Activated CD4-positive, alpha-beta T cell treated with anti-CD3 and anti-CD28 coated beads, Interleukin-2, amount 50 U/mL, for 16 hours (primary cell): ENCODE data around the gene CST9.
"Not testable (repeated sequence)": the region's sequence is repeated elsewhere in the genome, so short reads cannot be mapped to it uniquely, and the experiment has no call there.

Experiments
- DNase-seq: peaks from one replicate; pipeline ENCODE4 v3.0.0-alpha.2; 2020

Gene CST9

GRCh38 chr20:23636908-23637281 lies 31.2 kb upstream of the CST9 start:
- no peak for DNase-seq

DNA sequence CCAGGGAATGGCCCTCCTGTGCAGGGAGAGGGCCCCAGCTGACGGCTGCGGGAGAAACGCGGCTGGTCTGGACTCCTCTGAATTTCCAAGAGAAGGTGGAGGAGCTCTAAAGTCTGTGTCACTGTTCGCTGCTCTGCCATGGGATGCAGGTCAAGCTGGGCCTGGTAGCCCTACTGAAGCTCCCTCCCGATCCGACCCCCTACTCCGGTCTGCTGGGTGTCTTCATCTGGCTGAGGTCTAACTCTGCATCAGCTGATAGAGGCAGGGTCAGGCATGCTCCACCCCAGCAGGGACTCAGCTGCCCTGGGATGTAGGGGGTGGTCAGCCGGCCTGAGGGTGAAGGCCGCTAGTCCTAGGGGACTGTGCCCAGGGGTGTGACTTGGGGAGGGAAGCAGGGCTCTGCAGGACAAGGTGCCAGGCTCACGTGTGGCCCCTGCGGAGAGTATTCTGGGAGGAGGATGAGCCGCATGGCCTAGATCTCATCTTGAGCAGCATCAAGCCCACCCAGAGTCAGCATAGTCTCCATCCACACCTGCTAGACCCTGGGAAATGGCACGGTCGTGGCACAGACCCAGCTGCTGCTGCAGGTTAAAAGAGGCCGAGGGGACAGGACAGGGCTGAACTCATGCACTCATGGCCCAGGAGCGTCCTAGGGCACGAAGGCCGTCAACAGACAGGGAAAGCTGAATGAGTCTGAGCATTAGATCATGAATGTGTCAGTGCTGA lies 30.6 kb upstream of the CST9 start:
- no peak for DNase-seq

DNA sequence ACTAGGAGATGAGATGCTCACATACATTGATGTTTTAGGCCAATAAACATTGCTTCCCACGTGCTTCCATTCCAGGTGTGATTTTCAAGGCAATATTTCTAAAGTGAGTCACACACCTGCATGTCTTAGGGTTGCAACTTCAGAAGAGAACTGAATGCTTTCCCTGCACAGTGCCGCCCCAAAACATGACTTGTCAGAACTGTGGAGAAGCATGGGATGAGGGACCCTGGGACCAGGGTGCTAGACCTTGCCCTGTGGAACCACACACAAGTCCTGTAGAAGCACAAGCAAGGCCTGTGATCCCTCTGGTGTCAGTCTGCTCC lies 30.0 kb upstream of the CST9 start:
- DNase-seq: not testable (repeated sequence)

GRCh38 chr20:23634985-23635767 lies 29.5 kb upstream of the CST9 start:
- DNase-seq: no peak

DNA sequence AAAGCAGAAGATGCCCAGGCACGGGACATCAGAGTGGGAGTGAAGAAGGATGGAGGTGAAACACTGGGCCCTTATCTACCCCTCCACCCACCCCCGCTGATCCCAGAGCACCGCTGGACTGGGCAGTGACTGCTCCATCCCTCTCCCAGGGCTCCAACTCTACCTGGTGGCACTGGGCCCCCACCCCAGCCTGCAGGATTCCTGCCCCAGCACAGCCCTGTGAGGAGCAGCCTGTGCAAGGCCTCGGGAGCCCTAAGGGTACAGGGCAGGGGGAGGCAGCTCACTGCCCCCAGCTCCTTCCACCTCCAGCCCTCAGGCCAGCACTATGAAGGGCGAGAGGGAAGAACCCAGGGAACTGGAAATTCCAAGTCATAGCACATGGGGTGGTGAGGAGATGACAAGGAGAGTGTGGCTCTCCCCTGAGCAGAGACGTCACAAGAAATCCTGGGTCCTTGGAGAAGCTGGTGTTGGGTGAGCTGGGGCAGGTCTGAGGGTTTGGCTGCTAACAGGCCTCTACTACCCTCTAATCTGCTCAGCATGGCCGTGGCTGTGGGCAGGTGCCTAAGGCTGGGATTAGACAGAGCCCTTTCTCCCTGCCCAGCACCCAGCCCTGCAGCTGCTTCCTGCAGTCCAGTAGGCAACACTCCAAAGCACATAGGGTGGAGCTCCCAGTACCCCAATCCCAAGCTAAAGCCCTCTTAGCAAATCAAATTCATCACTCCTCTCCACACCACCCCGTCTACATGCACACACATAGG lies 28.5 kb upstream of the CST9 start:
- no peak for DNase-seq

DNA sequence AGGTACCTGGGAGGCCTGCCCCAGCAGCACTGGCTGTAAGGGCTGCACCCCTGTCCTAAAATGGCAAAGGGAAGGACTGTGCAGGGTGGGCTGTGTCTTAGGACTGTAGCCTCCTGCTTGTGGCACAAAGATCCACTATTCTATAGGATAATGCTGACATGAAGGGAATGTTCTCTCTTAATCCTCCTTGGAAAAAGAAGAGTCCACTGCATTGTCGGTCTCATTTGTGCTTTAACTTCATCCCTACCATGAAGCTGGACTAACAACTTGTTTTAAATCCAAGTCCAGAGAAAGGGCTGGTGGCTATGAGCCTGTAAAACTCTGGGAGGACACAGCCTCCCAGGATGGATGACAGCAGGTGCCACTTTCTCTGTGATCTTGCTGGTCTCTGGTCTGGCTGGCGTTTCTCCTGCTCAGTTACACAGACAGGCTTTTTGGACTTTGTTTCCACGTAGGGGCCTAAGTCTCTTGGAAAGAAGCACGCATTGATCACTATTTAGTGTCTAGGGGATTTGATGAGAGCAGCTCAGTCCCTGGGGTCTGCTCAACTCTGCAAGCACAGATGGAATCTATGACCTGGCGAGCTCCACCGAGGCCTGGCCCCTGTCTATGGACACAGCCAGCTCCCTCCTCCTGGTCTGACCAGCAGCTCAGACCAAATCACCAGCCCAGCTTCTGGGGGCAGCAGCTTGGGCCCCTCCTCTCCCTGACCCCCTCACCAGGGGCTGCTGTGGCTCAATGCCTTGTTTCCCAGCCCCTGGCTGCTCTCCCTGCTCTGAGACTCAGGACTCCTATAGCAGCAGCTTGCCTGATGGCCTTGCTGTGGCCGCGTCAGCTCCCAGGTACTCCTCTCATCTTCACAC lies 27.2 kb upstream of the CST9 start:
- DNase-seq: no peak

- no peak for DNase-seq
These were observed 26.4 kb upstream of the CST9 start for GRCh38 chr20:23631981-23632710.

DNA sequence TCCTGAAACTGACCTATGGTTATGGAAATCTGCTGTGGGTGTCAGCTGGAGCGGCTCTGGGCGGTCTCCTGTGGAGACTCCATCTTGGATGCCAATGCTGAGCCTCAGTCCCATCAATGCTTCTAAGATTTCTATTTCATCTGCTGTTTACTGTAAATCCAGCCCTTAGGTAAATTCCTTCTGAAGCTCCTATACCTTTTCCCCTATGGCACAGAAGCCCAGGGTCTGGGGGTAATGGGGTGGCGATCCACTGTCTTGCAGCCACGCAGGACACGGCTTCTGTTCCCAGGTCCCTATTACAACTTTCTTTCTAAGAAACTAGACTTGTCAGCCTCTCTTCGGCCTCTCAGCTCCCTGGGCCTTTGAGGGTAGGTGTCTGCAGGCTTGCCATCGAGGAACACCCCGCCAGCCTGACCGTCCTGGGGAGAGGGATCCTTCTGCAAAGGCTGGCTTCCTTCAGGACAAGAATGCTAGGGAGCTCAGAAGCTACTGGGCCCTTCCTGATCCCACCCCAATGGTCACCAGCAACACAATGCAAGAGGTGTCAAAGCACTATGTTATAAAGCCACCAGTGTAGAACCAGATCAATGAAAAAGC lies 25.6 kb upstream of the CST9 start:
- no peak for DNase-seq

- DNase-seq: no peak
These were observed 24.7 kb upstream of the CST9 start for GRCh38 chr20:23630392-23630849.

DNA sequence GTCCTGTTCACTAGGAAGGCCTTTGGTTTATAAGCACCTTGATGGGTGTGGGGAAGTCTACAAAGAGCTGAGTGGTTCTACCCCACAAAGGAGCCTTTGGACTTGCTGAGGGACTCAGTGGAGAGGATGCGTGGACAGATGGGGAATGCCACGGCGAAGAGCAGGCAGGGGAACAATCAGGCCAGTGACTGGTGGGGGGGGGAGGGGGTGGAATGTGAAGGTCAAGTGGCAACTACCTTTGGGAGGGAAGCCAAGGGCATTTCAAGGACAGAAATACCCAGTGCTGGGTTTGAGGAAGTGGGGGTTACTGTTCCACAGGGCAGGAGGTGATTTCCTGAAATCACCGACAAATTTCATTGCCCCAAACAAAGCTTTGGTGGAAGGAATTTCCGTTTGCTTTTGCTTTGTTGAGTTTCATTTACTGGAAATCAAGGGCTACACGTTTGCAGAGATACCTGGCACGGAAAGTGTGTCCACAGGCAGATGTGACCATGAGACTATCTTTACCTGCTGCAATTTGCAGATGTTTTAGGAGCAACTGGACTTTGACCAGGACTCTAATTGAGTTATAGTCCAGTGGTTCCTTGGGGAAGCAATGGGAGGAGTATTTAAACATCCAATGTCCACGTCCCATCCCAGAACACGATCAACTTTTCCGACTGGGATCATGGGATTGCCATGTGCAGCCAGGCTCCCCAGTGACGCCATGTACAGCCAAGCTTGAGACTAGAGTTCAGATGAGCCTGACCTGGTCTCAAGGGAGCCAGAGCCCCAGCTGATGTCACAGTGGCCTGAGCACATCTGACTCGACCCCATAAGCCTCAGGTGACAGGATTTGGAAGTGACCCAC lies 24.1 kb upstream of the CST9 start:
- no peak for DNase-seq

GRCh38 chr20:23629017-23629541 lies 23.4 kb upstream of the CST9 start:
- DNase-seq: no peak

- DNase-seq: no peak
These were observed 22.8 kb upstream of the CST9 start for GRCh38 chr20:23628402-23629016.

DNA sequence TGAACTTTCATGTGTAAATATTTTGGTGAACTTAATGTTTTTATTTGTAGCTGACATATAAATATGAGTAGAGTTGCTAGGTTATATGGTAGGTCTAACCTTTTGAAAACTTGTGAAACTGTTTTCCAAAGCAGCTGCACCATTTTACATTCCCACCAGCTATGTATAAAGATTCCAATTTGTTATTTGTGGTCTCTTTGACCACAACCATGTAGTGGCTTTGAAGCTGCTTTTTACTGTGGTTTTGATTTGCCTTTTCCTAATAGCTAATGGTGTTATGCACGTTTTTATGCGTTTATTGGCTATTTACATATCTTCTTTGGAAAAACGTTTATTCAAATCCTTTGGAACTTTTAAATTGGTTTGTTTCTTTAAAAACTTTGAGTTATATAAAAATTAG lies 21.8 kb upstream of the CST9 start:
- DNase-seq: no peak

DNA sequence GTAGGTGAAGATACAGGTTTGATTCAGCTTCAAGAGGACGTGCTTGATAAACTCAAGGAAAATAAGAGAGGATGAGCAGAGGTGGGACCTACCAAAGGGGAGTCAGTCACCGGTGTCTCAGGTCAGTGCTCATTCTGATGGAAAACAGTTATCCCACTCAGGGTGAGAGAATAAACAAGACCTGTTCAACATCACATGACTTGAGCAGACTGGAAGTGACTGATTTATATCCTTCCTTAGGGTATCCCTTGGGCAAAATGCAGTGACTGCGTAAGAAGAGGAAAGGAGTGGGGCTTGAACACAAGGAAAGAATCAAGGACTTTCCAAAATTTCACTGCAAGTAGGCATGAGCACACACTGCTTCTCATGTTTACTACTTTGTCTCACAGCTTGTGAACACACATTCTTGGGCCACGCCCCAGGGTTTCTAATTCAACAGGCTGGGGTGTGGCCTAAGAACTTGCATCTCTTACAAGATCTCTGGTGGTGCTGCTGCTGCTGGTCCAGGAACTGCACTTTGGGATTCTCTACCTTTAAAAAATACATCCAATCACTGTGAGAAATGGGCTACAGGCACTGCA lies 20.4 kb upstream of the CST9 start:
- no peak for DNase-seq

- no peak for DNase-seq
These were observed 19.7 kb upstream of the CST9 start for GRCh38 chr20:23625236-23625964.

DNA sequence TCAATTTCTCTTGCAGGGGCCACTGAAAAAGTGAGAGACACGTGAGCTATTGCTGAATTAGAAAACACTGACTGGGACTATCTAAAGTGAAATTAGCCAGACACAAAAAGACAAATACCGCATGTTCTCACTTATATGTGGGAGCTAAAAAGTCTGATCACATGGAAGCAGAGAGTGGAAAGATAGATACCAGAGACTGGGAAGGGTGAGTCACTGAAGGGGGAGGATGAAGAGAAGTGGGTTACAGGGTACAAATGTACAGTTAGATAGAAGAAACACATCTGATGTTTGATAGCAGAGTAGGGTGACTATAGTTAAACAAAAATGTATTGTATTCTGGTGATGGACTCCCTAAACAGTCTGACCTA lies 18.6 kb upstream of the CST9 start:
- no peak for DNase-seq

DNA sequence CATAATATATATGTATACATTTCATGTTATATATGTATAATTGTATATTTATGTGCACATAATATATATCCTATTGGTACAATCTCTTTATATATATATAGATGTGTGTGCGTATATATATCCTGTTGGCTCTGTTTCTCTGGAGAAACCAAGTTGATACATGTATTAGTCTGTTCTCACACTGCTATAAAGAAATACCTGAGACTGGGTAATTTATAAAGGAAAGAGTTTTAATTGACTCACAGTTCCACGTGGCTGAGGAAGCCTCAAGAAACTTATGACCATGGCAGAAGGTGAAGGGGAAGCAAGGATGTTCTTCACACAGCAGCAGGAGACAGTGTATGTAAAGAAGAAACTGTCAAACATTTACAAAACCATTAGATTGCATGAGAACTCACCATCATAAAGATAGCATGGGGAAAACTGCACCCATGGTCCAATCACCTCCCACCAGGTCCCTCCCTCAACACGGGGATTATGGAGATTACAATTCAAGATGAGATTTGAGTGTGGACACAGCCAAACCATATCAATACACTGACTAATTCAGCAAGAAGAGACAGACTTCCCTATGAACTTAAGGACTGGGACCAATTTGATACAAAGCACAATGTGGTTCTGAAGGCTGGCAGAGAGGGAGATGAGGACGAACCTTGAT lies 18.1 kb upstream of the CST9 start:
- DNase-seq: no peak

GRCh38 chr20:23622839-23623343 lies 17.2 kb upstream of the CST9 start:
- DNase-seq: no peak
